ENCODE results near the gene MIER2.
A peak's percentile ranks its signal among the peaks of the same experiment; 100 is the strongest.

Gene MIER2

GRCh38 chr19:306151-306900 is 38.3 kb downstream of the MIER2 start:
- no peak for DNase-seq (ENCODE audit: low read depth)

- no peak for DNase-seq (ENCODE audit: low read depth)
These were observed 39.1 kb downstream of the MIER2 start for GRCh38 chr19:305240-306150.

- no peak for DNase-seq (ENCODE audit: low read depth)
These were observed 47.9 kb downstream of the MIER2 start for GRCh38 chr19:296476-297225.

GRCh38 chr19:295687-296370 is 48.8 kb downstream of the MIER2 start:
- DNase-seq (ENCODE audit: low read depth) = no peak

GRCh38 chr19:294946-295686 is 49.5 kb downstream of the MIER2 start:
- DNase-seq (ENCODE audit: low read depth) = no peak

GRCh38 chr19:294341-294945 is 50.2 kb downstream of the MIER2 start:
- DNase-seq (ENCODE audit: low read depth) = no peak

- DNase-seq (ENCODE audit: low read depth) = no peak
These were observed 51.0 kb downstream of the MIER2 start for GRCh38 chr19:293436-294110.

- DNase-seq (ENCODE audit: low read depth) = no peak
These were observed 51.6 kb downstream of the MIER2 start for GRCh38 chr19:292951-293350.

- DNase-seq (ENCODE audit: low read depth) = no peak
These were observed 52.2 kb downstream of the MIER2 start for GRCh38 chr19:292281-292884.

GRCh38 chr19:291561-292280 is 52.9 kb downstream of the MIER2 start:
- DNase-seq (ENCODE audit: low read depth) = no peak

GRCh38 chr19:291006-291521 is 53.5 kb downstream of the MIER2 start, which contains the start of gene PLPP2:
TSS of gene PLPP2 (minus strand) at chr19:291403. CDS start at chr19:291336, 67 bp downstream.
- no peak for DNase-seq (ENCODE audit: low read depth)

GRCh38 chr19:290372-291005 is 54.1 kb downstream of the MIER2 start:
- no peak for DNase-seq (ENCODE audit: low read depth)

GRCh38 chr19:289651-290371 is 54.8 kb downstream of the MIER2 start:
- DNase-seq (ENCODE audit: low read depth) = peak; percentile 17

GRCh38 chr19:288911-289310 is 55.7 kb downstream of the MIER2 start:
- DNase-seq (ENCODE audit: low read depth) = no peak

GRCh38 chr19:287381-287871 is 57.2 kb downstream of the MIER2 start:
- DNase-seq (ENCODE audit: low read depth) = no peak

- no peak for DNase-seq (ENCODE audit: low read depth)
These were observed 61.2 kb downstream of the MIER2 start for GRCh38 chr19:283395-283794.

- no peak for DNase-seq (ENCODE audit: low read depth)
These were observed 62.1 kb downstream of the MIER2 start for GRCh38 chr19:282501-282900.

Data from fibroblast of gingiva (primary cell).